T-helper 2 cell treated with Interferon-gamma antibody and Interleukin-4, amounts not matched to agents 5 μg/mL and 100 μg/mL, for 36 hours (primary cell): ENCODE results near the gene LDB1.

Source experiments
- DNase-seq: peaks from one replicate; pipeline ENCODE4 v3.0.0; 2021; ENCODE audit warnings: low spot score
- H3K27ac Mint-ChIP-seq: one replicate; pipeline ENCODE4 v1.8.0; 2021; ENCODE audit warnings: mild to moderate bottlenecking, mixed read lengths
- H3K27me3 Mint-ChIP-seq: one replicate; pipeline ENCODE4 v1.8.0; 2021; ENCODE audit warnings: low read depth, mixed read lengths
- H3K36me3 Mint-ChIP-seq: one replicate; pipeline ENCODE4 v1.8.0; 2021; ENCODE audit warnings: low read depth, mixed read lengths
- H3K4me1 Mint-ChIP-seq: one replicate; pipeline ENCODE4 v1.8.0; 2021; ENCODE audit warnings: low read depth, mixed read lengths
- H3K4me3 Mint-ChIP-seq: one replicate; pipeline ENCODE4 v1.8.0; 2022; ENCODE audit warnings: mild to moderate bottlenecking, moderate library complexity, mixed read lengths
- H3K9me3 Mint-ChIP-seq: one replicate; pipeline ENCODE4 v1.8.0; 2021; ENCODE audit warnings: mixed read lengths

LDB1 gene, protein sequence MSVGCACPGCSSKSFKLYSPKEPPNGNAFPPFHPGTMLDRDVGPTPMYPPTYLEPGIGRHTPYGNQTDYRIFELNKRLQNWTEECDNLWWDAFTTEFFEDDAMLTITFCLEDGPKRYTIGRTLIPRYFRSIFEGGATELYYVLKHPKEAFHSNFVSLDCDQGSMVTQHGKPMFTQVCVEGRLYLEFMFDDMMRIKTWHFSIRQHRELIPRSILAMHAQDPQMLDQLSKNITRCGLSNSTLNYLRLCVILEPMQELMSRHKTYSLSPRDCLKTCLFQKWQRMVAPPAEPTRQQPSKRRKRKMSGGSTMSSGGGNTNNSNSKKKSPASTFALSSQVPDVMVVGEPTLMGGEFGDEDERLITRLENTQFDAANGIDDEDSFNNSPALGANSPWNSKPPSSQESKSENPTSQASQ

GRCh38 chr10:102120142-102120990 lies at the start of gene LDB1:
TSS of gene LDB1 (minus strand) at chr10:102120368. CDS start at chr10:102120110, 258 bp downstream.
- Mint-ChIP-seq H3K4me1 (peaks cover 46% of the 10 kb centered on the region), H3K27me3 (no peaks in the 10 kb centered on the region)
- DNase-seq = peak; percentile 70

DNA sequence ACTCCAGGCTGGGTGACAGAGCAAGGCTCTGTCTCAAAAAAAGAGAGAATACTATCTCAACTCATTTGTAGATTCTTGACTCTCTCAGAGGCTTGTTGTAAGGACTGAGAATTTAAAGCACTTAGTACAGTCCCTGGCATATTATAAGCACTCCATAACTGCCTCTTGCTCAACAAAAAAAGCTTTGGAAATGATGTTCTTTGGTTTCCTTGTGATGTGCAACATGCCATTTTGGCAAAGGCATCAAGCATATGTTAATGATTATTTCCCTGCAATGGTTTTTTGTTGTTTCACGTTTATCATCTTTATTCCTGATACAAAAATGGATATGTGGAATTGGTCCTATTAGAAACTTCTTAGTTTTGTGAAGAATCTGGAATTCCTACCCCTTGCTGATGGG lies 47.7 kb upstream of the LDB1 start:
- Mint-ChIP-seq H3K27me3 (no peaks in the 10 kb centered on the region), H3K27ac (no peak overlapping the region), H3K4me3 (no peak overlapping the region), H3K9me3 (no peaks in the 10 kb centered on the region), H3K4me1 (peaks cover 9% of the 10 kb centered on the region), H3K36me3 (peaks cover 7% of the 10 kb centered on the region)
- no peak for DNase-seq

More at GRCh38 chr10:102120142-102120990, at the start of gene LDB1:
- H3K36me3 Mint-ChIP-seq = peaks cover 1% of the 10 kb centered on the region
- no peaks in the 10 kb centered on the region for H3K9me3 Mint-ChIP-seq
- H3K27ac Mint-ChIP-seq = peak within 1 kb of the TSS; percentile 98
- H3K4me3 Mint-ChIP-seq = peak within 1 kb of the TSS; percentile 97

GRCh38 chr10:102163342-102163989 lies 43.3 kb upstream of the LDB1 start:
- DNase-seq = no peak
- H3K27ac Mint-ChIP-seq = no peak overlapping the region
- peaks cover 40% of the 10 kb centered on the region for H3K36me3 Mint-ChIP-seq
- no peaks in the 10 kb centered on the region for H3K27me3 Mint-ChIP-seq
- no peaks in the 10 kb centered on the region for H3K9me3 Mint-ChIP-seq
- H3K4me1 Mint-ChIP-seq = peaks cover 3% of the 10 kb centered on the region
- no peak overlapping the region for H3K4me3 Mint-ChIP-seq

GRCh38 chr10:102159831-102160230 lies 39.7 kb upstream of the LDB1 start:
- Mint-ChIP-seq H3K27me3 (no peaks in the 10 kb centered on the region), H3K9me3 (no peaks in the 10 kb centered on the region)

DNA sequence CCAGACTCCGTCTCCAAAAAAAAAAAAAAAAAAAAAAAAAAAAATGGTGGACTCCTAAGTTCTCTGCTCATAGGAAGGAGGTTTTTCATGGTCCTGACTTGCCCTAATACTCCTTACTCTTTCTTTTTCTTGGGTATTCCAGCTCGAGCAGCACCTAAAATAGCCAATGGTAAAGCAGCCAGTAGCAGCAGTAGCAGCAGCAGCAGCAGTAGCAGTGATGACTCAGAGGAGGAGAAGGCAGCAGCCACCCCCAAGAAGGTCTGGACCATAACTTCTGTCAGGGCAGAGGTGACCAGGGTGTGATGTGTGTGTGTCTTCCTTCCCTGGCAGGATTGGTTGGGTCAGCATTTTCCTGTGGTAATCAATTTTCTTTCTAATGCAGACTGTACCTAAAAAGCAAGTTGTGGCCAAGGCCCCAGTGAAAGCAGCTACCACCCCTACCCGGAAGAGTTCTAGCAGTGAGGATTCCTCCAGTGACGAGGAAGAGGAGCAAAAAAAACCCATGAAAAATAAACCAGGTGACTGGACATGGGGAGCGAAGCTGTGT lies 39.0 kb upstream of the LDB1 start:
- no peak for DNase-seq
- Mint-ChIP-seq H3K36me3 (peaks cover 62% of the 10 kb centered on the region), H3K4me3 (no peak overlapping the region), H3K27ac (no peak overlapping the region), H3K9me3 (no peaks in the 10 kb centered on the region), H3K4me1 (peaks cover 4% of the 10 kb centered on the region), H3K27me3 (no peaks in the 10 kb centered on the region)

More at GRCh38 chr10:102159831-102160230, 39.7 kb upstream of the LDB1 start:
- no peak overlapping the region for H3K27ac Mint-ChIP-seq
- H3K36me3 Mint-ChIP-seq = peaks cover 59% of the 10 kb centered on the region
- peaks cover 2% of the 10 kb centered on the region for H3K4me1 Mint-ChIP-seq
- H3K4me3 Mint-ChIP-seq = no peak overlapping the region
- no peak for DNase-seq

GRCh38 chr10:102157224-102157623 lies 37.1 kb upstream of the LDB1 start:
- H3K27ac Mint-ChIP-seq = no peak overlapping the region
- no peak overlapping the region for H3K4me3 Mint-ChIP-seq
- H3K9me3 Mint-ChIP-seq = no peaks in the 10 kb centered on the region
- peaks cover 16% of the 10 kb centered on the region for H3K4me1 Mint-ChIP-seq
- no peak for DNase-seq
- H3K27me3 Mint-ChIP-seq = no peaks in the 10 kb centered on the region
- peaks cover 68% of the 10 kb centered on the region for H3K36me3 Mint-ChIP-seq

DNA sequence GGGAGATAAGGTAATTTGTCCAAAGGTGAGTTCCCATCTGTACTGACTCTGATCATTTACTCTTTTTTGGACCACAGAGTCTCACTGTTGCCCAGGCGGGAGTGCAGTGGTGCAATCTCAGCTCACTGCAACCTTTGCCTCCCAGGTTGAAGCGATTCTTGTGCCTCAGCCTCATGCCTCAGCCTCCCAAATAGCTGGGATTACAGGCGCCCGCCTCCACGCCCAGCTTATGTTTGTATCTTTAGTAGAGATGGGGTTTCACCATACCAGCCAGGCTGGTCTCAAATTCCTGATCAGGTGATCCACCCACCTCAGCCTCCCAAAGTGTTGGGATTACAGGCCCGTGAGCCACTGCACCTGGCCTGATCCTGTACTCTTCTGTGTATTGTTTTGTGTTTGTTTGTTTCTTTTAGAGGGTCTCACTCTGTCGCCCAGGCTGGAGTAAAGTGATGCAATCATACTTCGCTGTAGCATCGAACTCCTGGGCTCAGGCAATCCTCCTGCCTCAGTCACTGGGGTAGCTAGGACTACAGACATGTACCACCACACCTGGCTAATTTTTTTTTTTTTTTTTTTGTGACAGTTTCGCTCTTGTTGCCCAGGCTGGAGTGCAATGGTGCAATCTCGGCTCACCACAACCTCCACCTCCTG lies 34.4 kb upstream of the LDB1 start:
- H3K4me1 Mint-ChIP-seq = peaks cover 31% of the 10 kb centered on the region
- no peaks in the 10 kb centered on the region for H3K27me3 Mint-ChIP-seq
- H3K9me3 Mint-ChIP-seq = no peaks in the 10 kb centered on the region
- H3K27ac Mint-ChIP-seq = no peak overlapping the region
- H3K36me3 Mint-ChIP-seq = peaks cover 66% of the 10 kb centered on the region
- H3K4me3 Mint-ChIP-seq = peak overlapping the region; percentile 30
- DNase-seq = no peak

GRCh38 chr10:102153093-102153620 lies 33.0 kb upstream of the LDB1 start:
- DNase-seq = no peak
- H3K27ac Mint-ChIP-seq = peak overlapping the region; percentile 96
- H3K9me3 Mint-ChIP-seq = no peaks in the 10 kb centered on the region
- H3K4me1 Mint-ChIP-seq = peaks cover 29% of the 10 kb centered on the region
- peak overlapping the region; percentile 97 for H3K4me3 Mint-ChIP-seq
- peaks cover 65% of the 10 kb centered on the region for H3K36me3 Mint-ChIP-seq
- H3K27me3 Mint-ChIP-seq = no peaks in the 10 kb centered on the region

DNA sequence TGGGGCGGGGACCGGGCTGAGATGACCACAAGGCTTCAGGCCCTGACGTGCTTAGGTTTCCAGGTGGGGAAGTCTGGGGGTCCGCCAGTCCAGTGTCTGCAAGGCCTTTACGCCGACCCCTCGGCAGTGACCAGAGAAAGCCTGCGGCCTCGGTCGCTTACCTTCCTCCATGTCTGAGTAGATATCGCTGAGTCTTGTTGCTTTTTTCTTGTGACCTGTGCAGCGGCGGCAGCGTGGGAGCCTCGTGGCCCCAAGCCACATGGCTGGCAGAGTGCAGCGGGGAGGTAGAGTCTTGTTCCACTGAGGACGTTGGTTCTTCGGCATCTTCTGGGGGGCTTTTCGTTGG lies 32.4 kb upstream of the LDB1 start:
- Mint-ChIP-seq H3K27me3 (no peaks in the 10 kb centered on the region), H3K36me3 (peaks cover 68% of the 10 kb centered on the region), H3K9me3 (no peaks in the 10 kb centered on the region), H3K4me1 (peaks cover 29% of the 10 kb centered on the region), H3K4me3 (peak overlapping the region; percentile 97), H3K27ac (peak overlapping the region; percentile 96)
- no peak for DNase-seq

DNA sequence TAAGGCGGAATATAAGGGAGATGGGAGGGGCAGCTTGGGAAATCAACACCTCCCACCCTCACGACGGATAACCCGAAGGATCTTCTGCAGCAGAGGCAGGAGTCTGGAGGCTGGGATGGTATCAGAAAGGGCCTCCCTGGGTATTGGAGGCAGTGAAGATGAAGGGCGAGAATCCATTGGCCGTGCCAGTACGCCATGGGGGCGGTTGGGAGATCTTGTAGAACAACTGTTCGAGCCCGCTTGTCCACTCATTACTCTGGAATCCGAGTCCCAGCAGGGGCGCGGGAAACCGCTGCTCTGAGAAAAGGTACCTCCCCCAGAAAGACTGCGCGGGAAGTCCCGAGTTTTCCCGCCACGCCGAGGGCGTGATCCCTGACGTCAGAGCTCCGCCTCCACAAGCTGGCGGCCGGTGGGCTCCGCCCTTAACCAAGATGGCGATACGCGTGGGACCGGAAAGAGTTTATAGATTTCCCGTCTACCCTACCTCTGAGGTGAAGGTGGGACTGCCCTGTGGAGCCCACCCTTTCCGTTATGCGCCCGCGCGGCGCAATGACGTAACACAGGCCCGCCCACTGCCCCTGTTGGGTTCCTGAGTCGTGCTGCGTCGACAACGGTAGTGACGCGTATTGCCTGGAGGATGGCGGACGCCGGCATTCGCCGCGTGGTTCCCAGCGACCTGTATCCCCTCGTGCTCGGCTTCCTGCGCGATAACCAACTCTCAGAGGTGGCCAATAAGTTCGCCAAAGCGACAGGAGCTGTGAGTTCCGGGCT lies 31.8 kb upstream of the LDB1 start, which contains the start of gene NOLC1:
Gene NOLC1 (plus strand): TSS at position 616 of the 771 bp plus-strand sequence. CDS start 22 bp downstream, at position 638.
- Mint-ChIP-seq H3K9me3 (no peaks in the 10 kb centered on the region), H3K27me3 (no peaks in the 10 kb centered on the region), H3K36me3 (peaks cover 68% of the 10 kb centered on the region), H3K4me1 (peaks cover 29% of the 10 kb centered on the region), H3K4me3 (peak within 1 kb of the TSS; percentile 97), H3K27ac (peak within 1 kb of the TSS; percentile 96)
- peak; percentile 100 for DNase-seq

- Mint-ChIP-seq H3K27ac (peak overlapping the region; percentile 96), H3K9me3 (no peaks in the 10 kb centered on the region), H3K4me1 (peaks cover 29% of the 10 kb centered on the region), H3K36me3 (peaks cover 66% of the 10 kb centered on the region), H3K4me3 (peak overlapping the region; percentile 97), H3K27me3 (no peaks in the 10 kb centered on the region)
- no peak for DNase-seq
Measured at GRCh38 chr10:102150970-102151773, 31.0 kb upstream of the LDB1 start.

DNA sequence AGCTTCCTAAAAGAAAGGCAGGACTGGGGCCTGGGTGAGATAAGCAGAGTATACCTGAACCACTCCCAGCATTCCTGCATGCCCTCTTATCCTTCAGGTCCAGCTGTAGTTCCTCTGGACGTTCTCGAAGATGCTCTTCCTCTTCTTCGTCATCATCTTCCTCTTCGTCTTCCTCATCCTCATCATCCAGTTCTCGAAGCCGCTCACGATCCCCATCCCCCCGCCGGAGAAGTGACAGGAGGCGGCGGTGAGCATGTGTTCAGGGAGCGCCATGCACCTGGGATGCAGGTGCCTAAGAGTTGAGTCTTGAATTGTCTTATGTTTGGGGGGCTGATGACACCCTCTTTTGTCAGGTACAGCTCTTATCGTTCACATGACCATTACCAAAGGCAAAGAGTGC lies 28.1 kb upstream of the LDB1 start:
- Mint-ChIP-seq H3K27me3 (no peaks in the 10 kb centered on the region), H3K27ac (peak overlapping the region; percentile 45), H3K9me3 (no peaks in the 10 kb centered on the region), H3K4me1 (peaks cover 22% of the 10 kb centered on the region), H3K4me3 (no peak overlapping the region), H3K36me3 (peaks cover 70% of the 10 kb centered on the region)
- DNase-seq = no peak
